ENCODE measurements around the gene PDIK1L. TPM values are rescaled to one million over a fixed set of nuclear protein-coding genes. Genes with fewer than 3 reads are reported as not detected.
"Not testable (repeated sequence)": the region's sequence is repeated elsewhere in the genome, so short reads cannot be mapped to it uniquely, and the experiment has no call there.

The PDIK1L gene
- total RNA-seq, 1 donor from 2014 or later: 11.8 TPM

DNA sequence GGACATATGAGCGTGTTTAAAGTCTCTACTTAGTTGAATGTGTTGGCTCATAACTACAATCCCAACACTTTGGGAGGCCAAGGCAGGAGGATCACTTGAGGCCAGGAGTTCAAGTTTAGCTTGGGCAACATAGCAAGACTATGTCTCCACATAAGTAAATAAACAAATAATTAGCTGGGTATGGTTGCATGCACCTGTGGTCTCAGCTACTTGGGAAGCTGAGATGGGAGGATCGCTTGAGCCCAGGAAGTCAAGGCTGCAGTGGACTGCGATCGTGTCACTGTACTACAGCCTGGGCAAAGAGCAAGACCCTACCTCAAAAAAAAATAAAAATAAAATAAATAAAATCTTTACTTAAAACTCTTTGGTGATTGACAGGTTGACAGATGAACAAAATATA lies 13.0 kb upstream of the PDIK1L start:
- H3K4me1 ChIP-seq: peaks cover 7% of the 10 kb centered on the region
- H3K27ac ChIP-seq: no peak overlapping the region
- H3K36me3 ChIP-seq: no peaks in the 10 kb centered on the region
- no peak overlapping the region for H3K4me3 ChIP-seq
- TF ChIP-seq, protein P1, sequence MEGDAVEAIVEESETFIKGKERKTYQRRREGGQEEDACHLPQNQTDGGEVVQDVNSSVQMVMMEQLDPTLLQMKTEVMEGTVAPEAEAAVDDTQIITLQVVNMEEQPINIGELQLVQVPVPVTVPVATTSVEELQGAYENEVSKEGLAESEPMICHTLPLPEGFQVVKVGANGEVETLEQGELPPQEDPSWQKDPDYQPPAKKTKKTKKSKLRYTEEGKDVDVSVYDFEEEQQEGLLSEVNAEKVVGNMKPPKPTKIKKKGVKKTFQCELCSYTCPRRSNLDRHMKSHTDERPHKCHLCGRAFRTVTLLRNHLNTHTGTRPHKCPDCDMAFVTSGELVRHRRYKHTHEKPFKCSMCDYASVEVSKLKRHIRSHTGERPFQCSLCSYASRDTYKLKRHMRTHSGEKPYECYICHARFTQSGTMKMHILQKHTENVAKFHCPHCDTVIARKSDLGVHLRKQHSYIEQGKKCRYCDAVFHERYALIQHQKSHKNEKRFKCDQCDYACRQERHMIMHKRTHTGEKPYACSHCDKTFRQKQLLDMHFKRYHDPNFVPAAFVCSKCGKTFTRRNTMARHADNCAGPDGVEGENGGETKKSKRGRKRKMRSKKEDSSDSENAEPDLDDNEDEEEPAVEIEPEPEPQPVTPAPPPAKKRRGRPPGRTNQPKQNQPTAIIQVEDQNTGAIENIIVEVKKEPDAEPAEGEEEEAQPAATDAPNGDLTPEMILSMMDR (IDR thresholded peaks at IDR 0.05): no peak
- DNase-seq (no peak), ATAC-seq (no peak)
- H3K27me3 ChIP-seq (ENCODE audit: low read depth): no peaks in the 10 kb centered on the region
- intact Hi-C loops (cut with DNase I): no loop called here
- H3K9me3 ChIP-seq: no peaks in the 10 kb centered on the region

DNA sequence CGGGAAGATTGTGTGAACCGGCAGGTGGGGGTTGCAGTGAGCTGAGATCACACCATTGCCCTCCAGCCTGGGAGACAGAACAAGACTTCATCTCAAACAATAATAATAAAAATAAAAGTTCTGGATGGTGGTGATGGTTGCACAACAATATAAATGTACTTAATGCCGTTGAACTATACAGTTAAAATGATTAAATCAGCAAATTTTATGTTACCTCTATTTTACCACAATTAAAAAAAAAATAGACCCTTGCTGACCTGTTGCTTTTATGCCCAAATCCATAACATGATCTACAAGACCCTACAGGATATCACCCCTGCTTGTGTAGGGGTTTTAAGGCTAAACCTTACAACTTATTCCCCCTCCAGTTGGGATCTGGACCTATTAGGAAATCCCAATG lies 11.8 kb upstream of the PDIK1L start:
- Histone ChIP-seq H3K4me3 (no peak overlapping the region), H3K36me3 (no peaks in the 10 kb centered on the region), H3K27ac (no peak overlapping the region), H3K27me3 (ENCODE audit: low read depth) (no peaks in the 10 kb centered on the region), H3K4me1 (peaks cover 3% of the 10 kb centered on the region), H3K9me3 (no peaks in the 10 kb centered on the region)
- no peak for DNase-seq
- no peak for ATAC-seq
- intact Hi-C loops (cut with DNase I): no loop called here
- TF ChIP-seq, protein P1 (IDR thresholded peaks at IDR 0.05): no peak

DNA sequence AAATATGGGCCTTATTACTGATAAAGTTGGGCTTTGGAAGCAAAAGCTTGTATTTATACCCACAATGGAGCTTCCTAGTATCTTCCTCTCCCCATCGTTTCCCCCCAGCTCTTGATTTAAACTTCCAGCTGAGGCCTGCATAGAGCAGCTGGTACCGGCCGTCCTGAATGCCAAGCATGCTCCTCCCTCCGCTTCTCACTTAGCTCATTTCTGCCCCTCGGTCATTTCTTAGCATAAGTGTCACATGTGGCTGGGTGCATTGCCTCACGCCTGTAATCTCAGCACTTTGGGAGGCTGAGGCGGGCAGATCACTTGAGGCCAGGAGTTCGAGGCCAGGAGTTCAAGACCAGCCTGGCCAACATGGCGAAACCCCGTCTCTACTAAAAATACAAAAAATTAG lies 11.4 kb upstream of the PDIK1L start:
- intact Hi-C loops (cut with DNase I); H3K4me3 ChIP-seq: not testable (repeated sequence)

DNA sequence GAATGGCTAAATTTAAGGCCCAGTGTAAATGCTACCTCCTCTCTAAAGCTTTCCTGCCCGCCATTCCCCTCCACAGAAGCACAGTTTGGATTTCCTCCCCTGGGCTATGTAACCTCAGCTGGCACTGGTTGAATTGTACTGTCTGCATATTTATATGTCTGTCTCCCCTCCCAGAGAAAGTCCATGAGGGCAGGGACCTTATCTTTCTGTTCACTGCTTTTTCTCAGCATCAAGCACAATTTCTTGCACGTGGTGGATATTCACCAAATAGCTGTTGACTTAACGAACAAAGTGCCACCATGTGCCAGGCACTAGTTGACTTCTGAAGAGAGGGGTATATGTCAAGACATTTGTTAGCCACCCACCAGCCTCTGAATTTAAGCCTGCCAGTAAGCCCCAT lies 9.5 kb upstream of the PDIK1L start:
- DNase-seq: no peak

More for the DNA sequence above, 11.4 kb upstream of the PDIK1L start:
- not testable (repeated sequence) for ATAC-seq; DNase-seq; H3K4me1 ChIP-seq; H3K36me3 ChIP-seq; H3K27me3 ChIP-seq (ENCODE audit: low read depth); H3K9me3 ChIP-seq; H3K27ac ChIP-seq

DNA sequence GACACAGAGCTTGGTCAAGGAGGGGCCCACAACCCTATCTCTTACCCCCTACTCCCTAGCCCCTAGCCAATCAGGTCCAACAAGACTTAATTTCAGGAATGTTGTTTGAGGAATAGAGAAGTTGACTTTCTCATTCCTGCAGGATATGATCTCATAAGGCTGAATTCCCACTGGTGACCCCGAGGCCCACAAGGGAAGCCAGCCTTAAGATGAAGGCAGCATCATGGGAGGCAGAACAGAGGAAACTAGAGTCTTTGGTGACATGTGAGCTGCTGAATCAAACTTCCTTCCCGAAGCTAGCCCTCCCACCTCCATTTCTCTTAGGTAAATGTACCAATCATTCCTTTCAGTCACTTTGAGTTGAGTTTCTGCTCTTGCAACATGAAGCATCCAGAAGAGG lies 9.1 kb upstream of the PDIK1L start:
- no peaks in the 10 kb centered on the region for H3K9me3 ChIP-seq

More for the DNA sequence above, 9.5 kb upstream of the PDIK1L start:
- H3K27me3 ChIP-seq (ENCODE audit: low read depth): no peaks in the 10 kb centered on the region
- H3K9me3 ChIP-seq: no peaks in the 10 kb centered on the region
- H3K4me3 ChIP-seq: no peak overlapping the region
- TF ChIP-seq, protein P1 (IDR thresholded peaks at IDR 0.05): no peak
- no peaks in the 10 kb centered on the region for H3K36me3 ChIP-seq
- no peak for ATAC-seq
- peaks cover 7% of the 10 kb centered on the region for H3K4me1 ChIP-seq
- H3K27ac ChIP-seq: no peak overlapping the region
- intact Hi-C loops (cut with DNase I): no loop called here

DNA sequence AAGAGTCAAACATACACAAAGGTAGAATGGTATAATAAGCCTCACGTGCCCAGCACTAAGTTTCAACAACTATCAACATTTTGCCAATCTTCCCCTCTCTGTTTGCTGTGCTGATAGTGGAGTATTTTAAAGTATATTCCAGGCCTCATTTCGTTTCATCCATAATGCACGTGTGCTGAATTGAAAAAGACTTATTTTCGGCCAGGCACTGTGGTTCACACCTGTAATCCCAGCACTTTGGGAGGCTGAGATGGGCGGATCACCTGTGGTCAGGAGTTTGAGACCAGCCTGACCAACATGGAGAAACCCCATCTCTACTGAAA lies 6.4 kb upstream of the PDIK1L start:
- not testable (repeated sequence) for DNase-seq; H3K9me3 ChIP-seq; ATAC-seq; H3K27me3 ChIP-seq (ENCODE audit: low read depth); H3K4me1 ChIP-seq; H3K36me3 ChIP-seq; H3K4me3 ChIP-seq; H3K27ac ChIP-seq
- TF ChIP-seq, protein P1 (IDR thresholded peaks at IDR 0.05): peak; percentile 17
- intact Hi-C loops (cut with DNase I): loop anchor here (5.0 kb wide), 1 partner anchor 42 kb away; no protein-coding TSS in a partner anchor

More for the DNA sequence above, 9.1 kb upstream of the PDIK1L start:
- DNase-seq (no peak), ATAC-seq (no peak)
- Histone ChIP-seq H3K4me1 (peaks cover 7% of the 10 kb centered on the region), H3K27ac (no peak overlapping the region), H3K4me3 (no peak overlapping the region), H3K36me3 (no peaks in the 10 kb centered on the region), H3K27me3 (ENCODE audit: low read depth) (no peaks in the 10 kb centered on the region)
- TF ChIP-seq, protein P1 (IDR thresholded peaks at IDR 0.05): no peak
- intact Hi-C loops (cut with DNase I): no loop called here
